Psoas muscle (tissue), 8 donors: Measurements from ENCODE around the gene SREBF1. TPM values are rescaled to one million over a fixed set of nuclear protein-coding genes. Genes with fewer than 3 reads are reported as not detected.

Experiments
- ATAC-seq, 4 donors: fragments of 200-7000 bp; cut with Tn5 transposase; one replicate each; pipeline ENCODE4 v1.9.1; 2020; ENCODE audit warnings: moderate library complexity in 3 of 4, mild to moderate bottlenecking in 2 of 4
- DNase-seq, 2 donors: peaks; one replicate each; pipeline ENCODE4 v3.0.0-alpha.2; 2020
- H3K27ac ChIP-seq: fragments of 200-600 bp; one replicate; pipeline ENCODE4 v1.8.0; 2022
- H3K27me3 ChIP-seq, 3 donors: fragments of 200-600 bp in 1 of 3; one replicate each; pipeline versions ENCODE4 v1.6.1 to v1.8.0; 2013 to 2022; ENCODE audit warnings: low read length in 2 of 3, mild to moderate bottlenecking in 2 of 3, moderate library complexity in 1 of 3; ENCODE audit not compliant: insufficient read depth in 3 of 3
- H3K36me3 ChIP-seq, 2 donors: fragments of 200-600 bp in 1 of 2; one replicate each; pipeline versions ENCODE4 v1.6.1 to v1.8.0; 2013 to 2022; ENCODE audit warnings: low read depth in 1 of 2, mild to moderate bottlenecking in 1 of 2, moderate library complexity in 1 of 2; ENCODE audit not compliant: insufficient read depth in 1 of 2
- H3K4me1 ChIP-seq: fragments of 200-600 bp; one replicate; pipeline ENCODE4 v1.8.0; 2022
- H3K4me3 ChIP-seq: fragments of 200-600 bp; one replicate; pipeline ENCODE4 v1.8.0; 2022; ENCODE audit warnings: mild to moderate bottlenecking
- H3K9me3 ChIP-seq: fragments of 200-600 bp; one replicate; pipeline ENCODE4 v1.8.0; 2022
- WGBS, 3 donors: extraction: QIAGEN DNeasy Blood & Tissue Kit; methylation state at CpG; one replicate each; pipeline versions ENCODE4 v1.1.6 to v1.1.7; 2013; 5-methylcytosine and 5-hydroxymethylcytosine counted together
- intact Hi-C, 2 donors: fragments of 100-400 bp; cut with DNase I; formaldehyde crosslinking; loops; one replicate each; pipeline versions ENCODE4 v1.11.0 to v1.14.2; 2022
- polyA plus RNA-seq, 3 donors: library from polyadenylated mRNA; stranded (reverse); fragments of 200-250 nt; gene quantifications; one replicate each; pipeline ENCODE4 v1.2.3, GENCODE V29; 2013
- total RNA-seq, 4 donors: library from RNA; stranded (reverse); fragmentation: NEBNext Ultra II Directional in 2 of 4; extraction: Animal tissue kit (Norgen Biotek cat#: 25700) in 2 of 4; gene quantifications; one replicate each; pipeline versions ENCODE4 v1.2.1 to v1.2.4, GENCODE V29; 2021 to 2023
- TF ChIP-seq, protein P1 (sequence below): fragments of 200-600 bp; IDR thresholded peaks from one replicate; pipeline ENCODE4 v1.8.0; 2022; ENCODE audit warnings: antibody characterized with exemption
- donor health status: healthy with polysubstance abuse.
- donor health status: DM: no; HTN: no; CAD: no; lungs with moderate emphysema.
- donor health status: Bipolar disorder and iron deficiency.
- donor health status: healthy.
- donor health status: DM: yes; HTN: yes; CAD: no.
- donor health status: DM: no; HTN: no; CAD: no.
- donor health status: DM: no; HTN: no; CAD: no.
- donor health status: DM: yes; HTN: yes; CAD: no.

SREBF1 gene
- total and polyA plus RNA-seq, 7 donors, result 6.2 to 43.0 (median 19.2) TPM

DNA sequence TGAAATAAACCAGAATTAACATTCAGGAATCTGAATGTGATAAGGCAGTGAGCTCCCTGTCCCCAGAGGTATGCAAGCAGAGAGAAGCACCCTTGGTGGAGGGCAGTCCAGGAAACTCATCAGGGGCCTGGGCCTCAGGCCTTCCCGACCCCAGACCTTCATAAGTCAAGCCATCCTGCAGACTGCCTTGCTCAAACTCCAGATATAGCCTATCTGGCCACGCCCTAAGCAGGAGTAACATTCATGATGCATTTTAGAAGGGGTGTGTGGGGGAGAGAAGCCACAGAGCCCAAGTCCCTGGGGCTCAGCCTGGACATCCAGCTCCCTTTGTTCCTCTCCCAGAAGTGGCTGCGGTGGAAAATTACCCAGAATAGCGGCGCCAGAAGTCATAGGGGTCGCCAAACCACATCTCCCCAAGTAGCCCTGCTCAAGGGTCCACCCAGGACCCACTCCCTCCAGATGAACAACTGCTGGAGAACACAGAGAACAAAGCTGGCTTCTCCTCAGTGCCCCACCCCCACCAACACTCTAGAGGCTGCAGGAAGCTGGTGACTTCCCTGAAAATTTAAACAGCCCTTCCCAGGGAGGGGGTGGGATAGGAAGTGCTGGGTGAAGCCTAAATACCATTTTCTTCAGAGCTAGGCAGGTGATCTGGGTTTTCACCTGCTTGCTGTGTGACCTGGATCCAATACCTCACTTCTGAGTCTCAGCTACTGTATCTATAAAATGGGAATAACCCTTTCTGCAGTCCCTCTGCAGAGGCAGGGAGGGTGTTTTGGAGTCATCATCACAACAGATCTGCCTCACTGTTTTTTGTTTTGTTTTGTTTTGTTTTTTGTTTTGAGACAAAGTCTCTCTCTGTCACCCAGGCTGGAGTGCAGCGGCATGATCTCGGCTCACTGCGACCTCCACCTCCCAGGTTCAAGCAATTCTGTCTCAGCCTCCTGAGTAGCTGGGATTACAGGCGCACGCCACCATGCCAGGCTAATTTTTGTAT, 1.5 kb upstream of the SREBF1 start:
- H3K27ac ChIP-seq, result peak overlapping the region; percentile 100
- ATAC-seq, result no peak
- no peak overlapping the region for H3K4me3 ChIP-seq
- H3K27me3 ChIP-seq, result no peaks in the 10 kb centered on the region
- peaks cover 70% of the 10 kb centered on the region for H3K4me1 ChIP-seq
- 57 to 68% (median 58%) methylated on average over 11 of the region's 11 CpGs for WGBS, 3 donors
- no peaks in the 10 kb centered on the region for H3K9me3 ChIP-seq
- TF ChIP-seq, protein P1, sequence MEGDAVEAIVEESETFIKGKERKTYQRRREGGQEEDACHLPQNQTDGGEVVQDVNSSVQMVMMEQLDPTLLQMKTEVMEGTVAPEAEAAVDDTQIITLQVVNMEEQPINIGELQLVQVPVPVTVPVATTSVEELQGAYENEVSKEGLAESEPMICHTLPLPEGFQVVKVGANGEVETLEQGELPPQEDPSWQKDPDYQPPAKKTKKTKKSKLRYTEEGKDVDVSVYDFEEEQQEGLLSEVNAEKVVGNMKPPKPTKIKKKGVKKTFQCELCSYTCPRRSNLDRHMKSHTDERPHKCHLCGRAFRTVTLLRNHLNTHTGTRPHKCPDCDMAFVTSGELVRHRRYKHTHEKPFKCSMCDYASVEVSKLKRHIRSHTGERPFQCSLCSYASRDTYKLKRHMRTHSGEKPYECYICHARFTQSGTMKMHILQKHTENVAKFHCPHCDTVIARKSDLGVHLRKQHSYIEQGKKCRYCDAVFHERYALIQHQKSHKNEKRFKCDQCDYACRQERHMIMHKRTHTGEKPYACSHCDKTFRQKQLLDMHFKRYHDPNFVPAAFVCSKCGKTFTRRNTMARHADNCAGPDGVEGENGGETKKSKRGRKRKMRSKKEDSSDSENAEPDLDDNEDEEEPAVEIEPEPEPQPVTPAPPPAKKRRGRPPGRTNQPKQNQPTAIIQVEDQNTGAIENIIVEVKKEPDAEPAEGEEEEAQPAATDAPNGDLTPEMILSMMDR, result no peak
- peak; percentile 59 to 65 for DNase-seq
- intact Hi-C loops, result loop anchor here in 1 of 2 donors (2.0 kb wide), 1 partner anchor 15 kb away; no protein-coding TSS in a partner anchor
- no peaks in the 10 kb centered on the region for H3K36me3 ChIP-seq

DNA sequence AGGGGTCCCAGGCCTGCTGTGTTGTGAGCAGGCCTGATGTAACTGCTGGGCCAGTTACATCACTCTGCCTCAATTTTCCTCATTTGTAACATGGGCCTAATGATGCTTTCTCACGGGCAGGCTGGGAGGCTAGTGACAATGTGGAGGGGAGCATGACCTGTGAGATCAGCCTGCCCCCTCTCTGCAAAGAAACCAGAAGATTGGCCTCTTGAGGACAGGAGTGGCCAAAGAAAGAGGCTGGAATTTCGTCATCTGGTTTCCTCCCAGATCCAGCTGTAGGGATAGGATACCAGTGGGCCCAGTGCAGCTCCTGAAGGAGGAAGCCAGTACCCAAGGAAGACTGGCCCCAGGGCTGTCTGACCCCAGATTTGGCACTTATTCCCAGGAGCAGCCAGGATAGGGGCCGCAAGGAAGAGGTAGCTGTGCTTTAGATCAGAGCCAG, 615 bp upstream of the SREBF1 start:
- Histone ChIP-seq H3K9me3 (no peaks in the 10 kb centered on the region), H3K4me3 (peak overlapping the region; percentile 88), H3K27ac (peak overlapping the region; percentile 100), H3K4me1 (peaks cover 63% of the 10 kb centered on the region), H3K36me3 (no peaks in the 10 kb centered on the region), H3K27me3 (no peaks in the 10 kb centered on the region)
- no peak for ATAC-seq
- peak; percentile 58 to 74 for DNase-seq
- intact Hi-C loops, result loop anchor here in 1 of 2 donors (2.0 kb wide), 1 partner anchor 15 kb away; no protein-coding TSS in a partner anchor
- TF ChIP-seq, protein P1, result no peak
- WGBS, 3 donors, result 34 to 48% (median 42%) methylated on average over 3 of the region's 3 CpGs

DNA sequence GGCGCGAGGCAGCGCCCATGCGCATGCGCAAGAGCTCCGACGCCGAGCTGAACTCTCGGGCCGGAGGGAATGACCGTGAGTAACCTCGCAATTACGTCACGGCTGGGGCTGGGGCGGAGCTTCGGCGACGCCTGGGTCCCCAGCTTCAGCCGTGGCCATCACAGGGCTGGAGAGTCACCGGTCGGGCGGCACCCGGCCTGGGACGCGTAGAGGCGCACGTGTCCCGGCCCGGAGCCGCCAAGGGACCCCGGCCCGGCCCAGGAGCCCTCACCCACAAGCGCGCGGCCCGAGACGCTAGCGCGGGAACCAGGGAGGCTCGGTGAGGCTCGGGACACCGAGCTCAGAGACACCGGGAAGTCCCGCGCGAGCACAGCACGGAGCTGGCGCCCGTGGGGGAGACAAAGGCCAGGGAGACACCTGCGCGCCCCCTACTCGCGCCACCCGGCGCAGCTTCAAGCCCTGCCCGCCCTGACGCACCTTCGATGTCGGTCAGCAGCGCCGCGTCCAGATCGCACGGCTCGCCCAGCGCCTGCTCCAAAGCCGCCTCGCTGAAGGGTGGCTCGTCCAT, 452 bp downstream of the SREBF1 start:
- Histone ChIP-seq H3K36me3 (no peaks in the 10 kb centered on the region), H3K4me1 (peaks cover 59% of the 10 kb centered on the region), H3K4me3 (peak overlapping the region; percentile 88), H3K9me3 (no peaks in the 10 kb centered on the region), H3K27me3 (no peaks in the 10 kb centered on the region), H3K27ac (peak overlapping the region; percentile 100)
- WGBS, 3 donors, result 0 to 1% (median 0%) methylated on average over 57 to 69 of the region's 69 CpGs
- peak; percentile 82 to 87 (median 84) for ATAC-seq
- TF ChIP-seq, protein P1, result no peak
- DNase-seq, result peak; percentile 97 to 99
- intact Hi-C loops, result loop anchor here in 1 of 2 donors (2.0 kb wide), 1 partner anchor 14 kb away; no protein-coding TSS in a partner anchor

DNA sequence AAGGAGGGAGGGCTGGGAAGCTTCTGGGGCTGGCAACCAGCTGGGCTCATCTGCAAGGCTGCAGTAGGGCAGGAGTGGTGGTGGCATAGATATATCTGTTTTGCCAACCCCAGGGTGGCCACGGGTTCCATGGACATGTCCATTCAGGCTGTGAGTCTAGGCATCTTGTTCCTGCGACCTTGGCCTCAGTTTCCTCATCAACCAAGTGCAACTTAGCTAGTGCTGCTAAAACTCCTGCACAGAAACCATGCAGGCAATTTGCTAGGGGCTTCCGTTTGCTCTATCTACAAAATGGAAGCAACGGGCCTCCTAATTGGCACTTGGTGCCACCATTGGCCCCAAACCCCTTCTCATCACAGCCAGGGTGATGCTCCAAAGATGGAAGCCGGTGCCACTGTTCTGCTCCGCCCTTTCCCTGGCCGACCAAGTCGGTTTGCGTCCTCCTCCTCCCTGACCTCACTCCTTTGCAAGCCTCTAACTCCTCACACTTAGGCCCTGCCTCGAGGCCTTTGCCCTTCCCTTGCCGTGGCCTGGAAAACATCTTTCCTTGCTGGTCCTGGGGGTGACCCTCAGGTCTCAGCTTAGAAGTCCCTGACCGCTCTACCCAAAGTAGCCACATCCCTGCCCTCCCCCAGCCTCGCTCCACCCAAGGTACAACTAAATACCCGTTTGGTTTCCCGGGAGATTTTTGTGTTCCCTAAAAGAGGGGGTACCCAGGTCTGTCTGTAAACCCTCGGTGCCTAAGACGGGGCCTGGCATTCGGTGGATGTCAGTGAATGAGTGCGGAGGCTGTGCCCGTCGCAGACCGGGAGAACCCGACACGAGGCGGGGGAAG, 1.2 kb downstream of the SREBF1 start:
- Histone ChIP-seq H3K9me3 (no peaks in the 10 kb centered on the region), H3K4me1 (peaks cover 55% of the 10 kb centered on the region), H3K27me3 (no peaks in the 10 kb centered on the region), H3K27ac (peak overlapping the region; percentile 100), H3K4me3 (peak overlapping the region; percentile 88), H3K36me3 (no peaks in the 10 kb centered on the region)
- TF ChIP-seq, protein P1, result no peak
- ATAC-seq, result peak in 3 of 4 donors; percentile 0 to 1 (median 0)
- DNase-seq, result no peak
- 18 to 27% (median 21%) methylated on average over 25 of the region's 25 CpGs for WGBS, 3 donors
- intact Hi-C loops, result loop anchor here in 1 of 2 donors (2.0 kb wide), 1 partner anchor 13 kb away; no protein-coding TSS in a partner anchor
